SK-N-SH (cell line): ENCODE data around the gene CT45A9. TPM values are rescaled to one million over a fixed set of nuclear protein-coding genes. Genes with fewer than 3 reads are reported as not detected.

Experiments
- CTCF ChIA-PET: fragments of 300-600, 350-600 bp; formaldehyde crosslinking; extraction: SDS; loops from one replicate; lab custom pipeline; 2021; lab: Yijun Ruan, JAX
- POLR2A ChIA-PET: fragments of 350-600 bp; sonication (Branson Sonifier 250); formaldehyde crosslinking; extraction: SDS; loops from one replicate; lab custom pipeline; 2020; ENCODE audit warnings: antibody characterized with exemption, inconsistent platforms; lab: Yijun Ruan, JAX
- DNase-seq: peaks from one replicate; pipeline ENCODE4 v3.0.0; 2012
- H2AFZ ChIP-seq: fragments of 200-600 bp; sonication (generic); 2 replicates; pipeline ENCODE4 v1.8.1; 2016; ENCODE audit warnings: antibody characterized with exemption, mild to moderate bottlenecking, low read depth
- H3F3A ChIP-seq: fragments of 200-600 bp; sonication (generic); replicated peaks from 2 replicates; pipeline ENCODE3; 2016; ENCODE audit warnings: antibody characterized with exemption, mild to moderate bottlenecking; ENCODE audit not compliant: insufficient read depth
- H3K27ac ChIP-seq, 2 experiments: fragments of 200-500 bp in 1 of 2; fragments of 200-600 bp in 1 of 2; sonication (Bioruptor generic) in 1 of 2; sonication (generic), shearing (Covaris generic) in 1 of 2; 2 replicates each; pipeline versions ENCODE4 v1.5.1 to v1.6.1; 2014 to 2016; ENCODE audit warnings: low read depth in 2 of 2, inconsistent platforms in 1 of 2, low read length in 1 of 2, mild to moderate bottlenecking in 1 of 2, mixed read lengths in 1 of 2
- H3K27me3 ChIP-seq: fragments of 200-600 bp; sonication (generic), shearing (Covaris generic); 2 replicates; pipeline ENCODE4 v1.6.1; 2016; ENCODE audit warnings: mixed run types; ENCODE audit not compliant: insufficient read depth
- H3K36me3 ChIP-seq, 2 experiments: fragments of 200-500 bp in 1 of 2; fragments of 200-600 bp in 1 of 2; sonication (Bioruptor generic) in 1 of 2; sonication (generic) in 1 of 2; replicated peaks in 1 of 2; 2 replicates each; pipeline versions ENCODE3 to v1.5.1; 2014 to 2016; ENCODE audit warnings: low read length in 1 of 2, mild to moderate bottlenecking in 1 of 2; ENCODE audit not compliant: insufficient read depth in 2 of 2, control insufficient read depth in 1 of 2
- H3K4me1 ChIP-seq, 2 experiments: fragments of 200-500 bp in 1 of 2; fragments of 200-600 bp in 1 of 2; sonication (Bioruptor generic) in 1 of 2; sonication (generic), shearing (Covaris generic) in 1 of 2; 2 replicates each; pipeline versions ENCODE4 v1.5.1 to v1.6.1; 2014 to 2016; ENCODE audit warnings: low read depth in 1 of 2, low read length in 1 of 2, mixed run types in 1 of 2; ENCODE audit not compliant: insufficient read depth in 2 of 2, control insufficient read depth in 1 of 2
- H3K4me2 ChIP-seq: fragments of 200-600 bp; sonication (generic), shearing (Covaris generic); 2 replicates; pipeline ENCODE4 v1.6.1; 2017; ENCODE audit warnings: mixed run types
- H3K4me3 ChIP-seq, 2 experiments: fragments of 200-500 bp in 1 of 2; fragments of 200-600 bp in 1 of 2; sonication (Bioruptor generic) in 1 of 2; sonication (generic), shearing (Covaris generic) in 1 of 2; 2 replicates each; pipeline versions ENCODE4 v1.5.1 to v1.8.1; 2014 to 2016; ENCODE audit warnings: low read depth in 2 of 2, inconsistent platforms in 1 of 2, low read length in 1 of 2, mild to moderate bottlenecking in 1 of 2, mixed read lengths in 1 of 2, moderate library complexity in 1 of 2
- H3K79me2 ChIP-seq: fragments of 200-600 bp; sonication (generic); 2 replicates; pipeline ENCODE4 v1.8.1; 2017; ENCODE audit warnings: mild to moderate bottlenecking; ENCODE audit not compliant: insufficient read depth
- H3K9ac ChIP-seq: fragments of 200-600 bp; sonication (generic); 2 replicates; pipeline ENCODE4 v1.6.1; 2017; ENCODE audit warnings: mixed run types
- H3K9me2 ChIP-seq: fragments of 200-600 bp; sonication (generic); 2 replicates; pipeline ENCODE4 v1.6.1; 2017; ENCODE audit warnings: mixed run types
- H3K9me3 ChIP-seq: fragments of 200-600 bp; sonication (generic); 2 replicates; pipeline ENCODE4 v1.6.1; 2017; ENCODE audit warnings: mixed run types, mild to moderate bottlenecking, moderate library complexity
- H4K20me1 ChIP-seq: fragments of 200-600 bp; sonication (generic); 2 replicates; pipeline ENCODE4 v1.6.1; 2017; ENCODE audit warnings: mild to moderate bottlenecking, mixed run types; ENCODE audit not compliant: insufficient read depth
- CTCF ChIP-seq: fragments of 200-600 bp; sonication (generic); IDR thresholded peaks from 2 replicates; pipeline ENCODE4 v1.6.1; 2017; ENCODE audit warnings: antibody characterized with exemption, mild to moderate bottlenecking, moderate library complexity
- FOSL2 ChIP-seq: IDR thresholded peaks from 2 replicates; pipeline ENCODE4 v1.4.0; 2012; ENCODE audit warnings: low read depth, mild to moderate bottlenecking, moderate library complexity, borderline replicate concordance
- FOXM1 ChIP-seq: IDR thresholded peaks from 2 replicates; pipeline ENCODE4 v1.4.0; 2012; ENCODE audit warnings: low read depth, mild to moderate bottlenecking
- GATA2 ChIP-seq: sonication (generic); formaldehyde crosslinking; IDR thresholded peaks from 2 replicates; pipeline ENCODE4 v1.5.0; 2020; ENCODE audit warnings: mild to moderate bottlenecking, missing genetic modification reagents
- IRF3 ChIP-seq: fragments of 150-350 bp; IDR thresholded peaks from 2 replicates; pipeline ENCODE4 v1.6.1; 2016; ENCODE audit warnings: mild to moderate bottlenecking, low read depth, low read length
- MAX ChIP-seq: IDR thresholded peaks from 2 replicates; pipeline ENCODE4 v1.4.0; 2012; ENCODE audit warnings: low read depth
- MEF2A ChIP-seq: IDR thresholded peaks from 2 replicates; pipeline ENCODE4 v1.4.0; 2012; ENCODE audit warnings: low read depth, borderline replicate concordance
- MXI1 ChIP-seq: IDR thresholded peaks from 2 replicates; pipeline ENCODE4 v1.6.1; 2012; ENCODE audit warnings: mild to moderate bottlenecking, low read depth, low read length, improper control_type of control experiment
- NRF1 ChIP-seq: IDR thresholded peaks from 2 replicates; pipeline ENCODE4 v1.6.1; 2012; ENCODE audit warnings: low read depth, mild to moderate bottlenecking, low read length
- POLR2AphosphoS5 ChIP-seq: IDR thresholded peaks from 2 replicates; pipeline ENCODE4 v1.6.1; 2012; ENCODE audit warnings: low read depth, low read length
- RAD21 ChIP-seq: IDR thresholded peaks from 2 replicates; pipeline ENCODE4 v1.6.1; 2012; ENCODE audit warnings: mild to moderate bottlenecking, low read length
- RCOR1 ChIP-seq: fragments of 150-350 bp; IDR thresholded peaks from 2 replicates; pipeline ENCODE4 v1.6.1; 2017; ENCODE audit warnings: antibody characterized with exemption, low read length
- RXRA ChIP-seq: IDR thresholded peaks from 2 replicates; pipeline ENCODE4 v1.4.0; 2012; ENCODE audit warnings: low read depth, mild to moderate bottlenecking, borderline replicate concordance
- SIN3A ChIP-seq: IDR thresholded peaks from 2 replicates; pipeline ENCODE4 v1.6.1; 2012; ENCODE audit warnings: low read depth, mild to moderate bottlenecking, low read length, moderate library complexity, borderline replicate concordance
- TEAD4 ChIP-seq: IDR thresholded peaks from 2 replicates; pipeline ENCODE4 v1.4.0; 2012; ENCODE audit warnings: mild to moderate bottlenecking, borderline replicate concordance; ENCODE audit not compliant: insufficient read depth
- USF1 ChIP-seq: IDR thresholded peaks from 2 replicates; pipeline ENCODE4 v1.4.0; 2012; ENCODE audit warnings: low read depth, borderline replicate concordance
- USF2 ChIP-seq: fragments of 150-350 bp; IDR thresholded peaks from 2 replicates; pipeline ENCODE4 v1.6.1; 2017; ENCODE audit warnings: antibody characterized with exemption, low read length, low read depth, borderline replicate concordance
- YY1 ChIP-seq: IDR thresholded peaks from 2 replicates; pipeline ENCODE4 v1.4.0; 2012; ENCODE audit warnings: low read depth, mild to moderate bottlenecking
- WGBS: methylation state at CpG from one replicate; pipeline ENCODE4 v1.1.6; 2017; ENCODE audit warnings: low lambda C conversion rate; 5-methylcytosine and 5-hydroxymethylcytosine counted together
- polyA plus RNA-seq, 3 experiments: library from polyadenylated mRNA; depleted of rRNA; stranded (reverse); fragments of >200 nt; gene quantifications; 2 replicates each; pipeline ENCODE4 v1.2.3, GENCODE V29; 2012

CT45A9 gene
- polyA plus RNA-seq, 1 of the 3 experiments (the other 2 are of a cell fraction): not detected

- no peak for TF ChIP-seq POLR2AphosphoS5
- no peak for TF ChIP-seq FOSL2
- no peak for TF ChIP-seq CTCF
- no peak for TF ChIP-seq RCOR1
- no peak for TF ChIP-seq SIN3A
- TF ChIP-seq MAX: no peak
- TF ChIP-seq MEF2A: no peak
- no peak for TF ChIP-seq YY1
- no peak for TF ChIP-seq GATA2 (CRISPR knock-in tag)
- TF ChIP-seq NRF1: no peak
- no peak for TF ChIP-seq MXI1
- no peak for TF ChIP-seq USF2
- TF ChIP-seq FOXM1: no peak
- TF ChIP-seq RAD21: no peak
- no peak for TF ChIP-seq RXRA
- TF ChIP-seq IRF3: no peak
- TF ChIP-seq USF1: no peak
- no peak for TF ChIP-seq TEAD4
- H3K9ac ChIP-seq: no peak overlapping the region
- H4K20me1 ChIP-seq: no peaks in the 10 kb centered on the region
- no peak for DNase-seq
- H3K4me3 ChIP-seq: no peak overlapping the region
- H3K36me3 ChIP-seq: no peaks in the 10 kb centered on the region
- no peak overlapping the region for H2AFZ ChIP-seq
- no peaks in the 10 kb centered on the region for H3K4me1 ChIP-seq
- WGBS: 3% methylated on average over 5 of the region's 5 CpGs
- no peaks in the 10 kb centered on the region for H3K79me2 ChIP-seq
- no peaks in the 10 kb centered on the region for H3F3A ChIP-seq
- no peak overlapping the region for H3K27ac ChIP-seq
- no peaks in the 10 kb centered on the region for H3K9me3 ChIP-seq
- ChIA-PET POLR2A (no interaction called here), CTCF (no interaction called here)
- H3K27me3 ChIP-seq: peaks cover 7% of the 10 kb centered on the region; the same call in 1 of the 2 replicates
- no peaks in the 10 kb centered on the region for H3K9me2 ChIP-seq
- no peak overlapping the region for H3K4me2 ChIP-seq
Measured at GRCh38 chrX:135910251-135910650, 38.6 kb upstream of the CT45A9 start.
